OCI-M2 (cell line): ENCODE results near the gene PSMD14.
A peak's percentile ranks its signal among the peaks of the same experiment; 100 is the strongest.
"Not testable (repeated sequence)": the region's sequence is repeated elsewhere in the genome, so short reads cannot be mapped to it uniquely, and the experiment has no call there.

Experiments
- DNase-seq: peaks from one replicate; lab custom pipeline; 2025; ENCODE audit not compliant: unreplicated experiment; lab: John Stamatoyannopoulos, UW

PSMD14 gene

DNA sequence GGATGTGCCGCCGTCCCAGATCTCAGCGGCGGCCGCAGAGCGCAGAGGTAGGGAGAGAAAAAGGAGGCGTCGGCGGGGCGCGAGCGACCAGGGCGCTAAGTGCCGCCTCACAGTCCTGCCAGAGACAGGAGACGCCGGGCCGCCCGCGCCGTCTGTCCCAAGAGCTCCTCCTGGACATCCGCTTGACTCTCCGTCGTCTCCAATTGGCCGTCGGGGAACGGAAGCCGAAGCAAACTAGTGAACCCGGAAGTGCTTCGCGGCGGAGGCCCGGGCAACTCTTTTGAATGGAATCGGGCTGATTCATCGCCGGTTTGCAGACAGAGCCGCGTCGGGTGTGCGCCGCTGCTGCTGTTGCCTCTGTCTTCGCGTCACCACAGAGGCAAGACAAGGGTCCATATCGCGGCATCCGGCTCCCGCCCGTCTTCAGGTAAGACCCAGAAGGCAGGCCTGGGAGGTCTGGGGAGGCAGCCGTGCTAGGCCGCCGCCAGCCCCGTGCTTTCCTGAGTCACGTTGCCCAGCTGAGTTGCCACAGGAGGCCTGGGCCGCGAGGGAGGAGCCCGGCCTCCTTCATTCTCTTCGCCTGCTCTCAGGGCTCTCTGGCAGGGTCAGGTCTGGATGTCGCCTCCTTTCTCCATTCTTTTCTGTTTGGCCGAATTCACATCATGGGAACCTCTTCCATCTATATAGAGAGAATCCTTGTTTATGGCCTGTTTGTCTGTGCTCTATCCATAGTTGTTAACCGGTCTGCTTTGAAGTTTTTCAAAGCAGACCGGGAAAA, at the start of gene PSMD14:
TSS of gene PSMD14 (plus strand) at position 248 of the 778 bp plus-strand sequence. CDS start 10,401 bp downstream, outside the sequence.
- DNase-seq: no peak

DNA sequence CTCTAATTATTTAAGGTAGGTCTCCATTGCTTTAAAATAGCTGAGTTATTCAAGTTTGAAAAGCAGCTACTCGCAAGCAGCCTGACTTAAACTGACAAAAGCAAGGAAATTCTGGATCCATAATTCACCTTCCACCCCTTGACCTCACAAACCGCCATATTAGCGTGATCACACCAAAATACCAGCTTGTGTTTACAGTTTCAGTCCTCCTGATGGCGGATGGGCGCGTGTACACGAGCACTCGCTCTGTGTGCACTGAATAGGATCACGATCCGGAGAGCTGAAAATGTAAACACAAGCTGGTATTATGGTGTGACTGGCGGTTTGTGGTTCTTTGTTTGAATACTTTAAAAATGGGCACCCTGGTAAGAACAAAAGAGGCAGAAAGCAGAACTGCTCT, 42.4 kb upstream of the PSMD14 start:
- no peak for DNase-seq

DNA sequence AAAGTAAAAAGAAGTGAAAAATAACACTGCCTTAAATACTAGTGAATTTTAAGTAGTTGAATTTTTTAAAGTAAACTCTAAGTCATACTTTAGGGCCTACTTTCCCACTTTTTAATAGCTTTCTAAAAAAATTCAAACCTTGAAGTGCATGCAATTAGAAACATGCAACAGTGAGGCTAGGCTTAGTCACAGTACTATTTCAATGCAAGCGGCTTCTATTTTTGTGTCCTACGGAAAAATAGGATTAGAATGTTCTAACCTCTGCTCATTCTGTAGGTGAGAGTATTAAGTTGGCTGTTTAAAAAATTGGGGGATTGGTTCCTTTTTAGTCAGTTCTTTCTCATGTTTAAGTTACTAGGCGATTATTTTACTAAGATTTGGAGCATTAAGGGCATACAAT, 39.1 kb upstream of the PSMD14 start:
- DNase-seq: no peak

DNA sequence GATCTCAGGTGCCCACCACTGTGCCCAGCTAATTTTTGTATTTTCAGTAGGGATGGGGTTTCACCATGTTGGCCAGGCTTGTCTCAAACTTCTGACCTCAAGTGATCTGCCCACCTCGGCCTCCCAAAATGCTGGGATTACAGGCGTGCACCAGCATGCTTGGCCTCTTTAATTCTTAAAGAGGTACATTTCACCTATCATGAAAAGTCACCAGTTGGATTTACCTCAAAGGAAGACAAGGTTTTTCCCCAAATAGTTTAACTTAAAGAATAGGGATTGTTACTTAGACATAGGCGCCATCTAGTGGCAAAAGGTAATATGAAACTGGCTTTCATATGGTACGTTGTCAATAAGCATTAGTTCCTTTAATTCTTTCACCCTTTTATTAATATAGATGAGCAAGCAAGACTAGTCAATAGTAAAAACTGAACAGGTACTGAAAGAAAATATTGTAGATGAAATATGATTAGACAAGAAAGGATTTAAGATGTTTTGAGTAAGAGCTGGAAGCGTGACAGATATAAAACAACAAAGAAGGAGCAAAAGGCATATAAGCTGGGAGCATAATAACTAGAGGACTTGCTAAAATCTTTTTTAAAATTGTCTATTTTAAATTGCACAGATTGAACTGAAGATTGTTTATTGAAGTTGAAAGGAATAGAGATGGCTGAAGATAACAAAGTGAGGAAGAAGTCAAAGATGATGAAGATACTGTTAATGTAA, 35.0 kb upstream of the PSMD14 start:
- DNase-seq: peak; percentile 22

DNA sequence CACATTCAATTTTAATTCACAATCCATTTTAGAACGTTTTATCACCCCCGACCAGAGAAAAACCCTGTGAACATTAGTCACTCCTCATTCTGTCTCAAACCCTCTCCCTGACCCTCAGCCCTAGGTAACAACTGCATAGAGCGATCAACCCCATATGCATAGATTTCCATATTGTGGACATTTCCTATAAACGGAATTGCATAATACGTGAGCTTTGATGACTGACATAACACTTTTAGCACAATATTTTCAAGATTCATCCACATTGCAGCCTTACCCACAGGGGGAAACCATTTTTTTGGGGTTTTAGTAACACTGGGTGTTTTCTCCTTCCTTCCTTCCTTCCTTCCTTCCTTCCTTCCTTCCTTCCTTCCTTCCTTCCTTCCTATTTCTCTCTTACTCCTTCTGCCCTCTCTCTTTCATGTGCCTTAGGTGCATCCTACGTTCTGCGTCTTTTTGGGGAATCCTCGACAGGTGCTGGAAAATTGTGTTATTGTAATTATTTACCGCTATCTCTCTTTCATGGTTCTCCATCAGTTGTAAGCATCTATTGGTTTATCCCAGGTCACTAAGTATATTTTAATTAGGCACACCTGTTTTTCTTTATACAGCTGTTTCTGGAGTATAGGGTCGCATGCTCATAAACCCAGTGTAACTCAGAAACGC, 29.5 kb upstream of the PSMD14 start:
- DNase-seq: not testable (repeated sequence)

DNA sequence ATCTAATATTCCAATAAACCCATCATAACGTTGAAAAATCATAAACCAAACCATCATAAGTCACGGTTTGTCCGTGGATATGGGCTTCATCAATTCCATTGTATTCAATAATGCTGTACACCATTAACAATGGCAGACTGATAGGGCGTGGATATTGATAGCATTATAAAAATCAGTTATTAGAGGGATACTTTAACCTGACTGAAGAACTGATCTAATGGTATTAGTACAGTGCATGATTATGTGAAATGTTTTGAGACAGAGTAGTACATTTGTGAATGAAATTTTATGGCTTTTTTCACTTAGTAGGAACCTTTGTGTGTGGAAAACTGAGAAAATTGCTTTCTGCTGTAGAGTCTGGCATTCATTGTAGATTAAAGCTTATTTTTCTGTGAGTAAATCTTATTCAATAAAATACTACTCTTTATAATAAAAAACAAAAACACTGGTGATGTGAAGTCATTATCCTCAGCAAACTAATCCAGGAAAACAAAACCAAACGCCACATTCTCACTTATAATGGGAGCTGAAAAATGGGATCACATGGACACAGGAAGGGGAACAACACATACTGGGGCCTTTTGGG, 28.9 kb upstream of the PSMD14 start:
- DNase-seq: not testable (repeated sequence)

DNA sequence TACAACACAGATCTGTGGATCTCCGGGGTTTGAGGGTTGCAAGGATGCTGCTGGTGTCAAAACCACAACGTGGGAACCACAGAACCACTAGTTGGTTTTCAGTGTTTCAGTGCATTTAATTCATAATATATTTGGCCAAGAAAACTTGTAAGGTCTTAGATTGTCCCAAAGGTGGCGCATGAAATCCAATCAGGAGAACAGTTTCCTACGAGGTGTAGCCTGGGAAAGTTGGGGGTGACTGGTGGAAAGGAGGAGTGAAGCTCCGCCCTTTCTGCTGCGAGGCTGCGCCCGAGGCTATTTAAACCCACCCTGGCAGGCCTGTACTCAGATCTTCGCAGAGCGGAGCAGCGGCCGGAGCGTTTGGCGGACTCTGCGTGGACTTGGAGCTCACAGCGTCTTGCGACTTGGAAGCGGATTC, 27.3 kb upstream of the PSMD14 start:
- not testable (repeated sequence) for DNase-seq

DNA sequence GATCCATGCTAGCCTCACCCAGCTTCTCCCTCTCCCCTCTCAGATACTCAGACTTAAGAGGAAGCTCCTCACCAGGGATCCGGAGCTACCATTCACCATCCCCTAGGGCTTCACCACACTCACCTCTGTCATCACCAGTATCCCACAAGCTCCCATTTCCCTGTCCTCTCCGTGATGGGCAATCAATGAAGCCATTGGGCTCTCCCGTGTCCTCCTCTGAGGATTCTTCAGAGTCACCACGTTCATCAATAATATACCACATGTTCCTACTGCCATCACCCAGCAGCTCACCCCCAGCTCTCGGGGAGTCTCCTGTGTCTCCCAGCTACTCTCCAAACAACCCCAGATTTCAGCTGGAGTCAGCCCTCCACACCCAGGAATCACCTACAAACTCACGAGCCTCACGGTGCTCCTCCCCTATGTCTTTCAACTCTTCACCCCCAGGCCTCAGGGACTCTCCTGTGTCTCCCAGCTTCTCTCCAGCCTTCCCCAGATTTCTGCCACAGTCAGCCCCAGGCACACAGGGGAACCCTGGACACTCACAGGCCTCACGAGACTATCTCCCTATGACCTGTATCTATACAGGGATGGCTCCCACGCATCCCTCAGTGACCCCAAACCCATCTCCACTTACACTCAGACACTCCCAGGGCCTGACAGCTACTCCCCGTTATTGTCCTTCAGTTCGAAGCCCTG, 26.5 kb upstream of the PSMD14 start:
- not testable (repeated sequence) for DNase-seq

DNA sequence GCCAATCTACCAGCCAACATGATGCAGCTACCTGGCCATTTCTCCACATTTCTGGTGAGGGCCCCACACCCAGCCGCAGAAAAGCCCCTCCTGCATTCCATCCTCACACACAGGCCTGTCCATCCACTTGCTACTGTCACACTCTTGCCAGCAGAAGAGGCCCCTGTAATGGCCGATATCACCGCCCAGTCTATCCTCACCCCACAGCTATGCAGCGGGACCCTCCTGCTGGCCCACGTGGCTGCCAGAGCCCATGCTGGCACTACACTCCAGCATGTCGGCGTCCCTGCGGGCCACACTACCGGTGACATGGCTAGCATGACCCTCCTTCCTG, 25.9 kb upstream of the PSMD14 start:
- DNase-seq: not testable (repeated sequence)

DNA sequence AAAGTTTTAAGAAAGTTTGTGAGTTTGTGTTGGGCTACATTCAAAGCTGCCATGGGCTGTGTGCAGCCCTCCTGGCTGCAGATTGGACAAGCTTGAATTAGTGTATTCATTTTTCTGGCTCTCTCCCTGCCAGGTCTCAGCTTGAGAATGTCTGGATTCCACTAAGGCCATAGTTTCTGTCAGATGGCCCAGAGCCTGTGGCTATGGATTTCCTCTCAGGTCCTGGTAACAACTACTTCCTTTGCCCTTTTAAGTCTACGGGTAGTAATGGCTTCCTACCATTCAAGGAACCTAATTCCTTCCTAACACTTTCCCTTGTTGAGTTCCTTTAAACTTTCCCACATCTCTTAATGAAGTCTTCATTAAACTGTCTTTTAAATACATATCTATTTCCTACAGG, 24.3 kb upstream of the PSMD14 start:
- DNase-seq: no peak

DNA sequence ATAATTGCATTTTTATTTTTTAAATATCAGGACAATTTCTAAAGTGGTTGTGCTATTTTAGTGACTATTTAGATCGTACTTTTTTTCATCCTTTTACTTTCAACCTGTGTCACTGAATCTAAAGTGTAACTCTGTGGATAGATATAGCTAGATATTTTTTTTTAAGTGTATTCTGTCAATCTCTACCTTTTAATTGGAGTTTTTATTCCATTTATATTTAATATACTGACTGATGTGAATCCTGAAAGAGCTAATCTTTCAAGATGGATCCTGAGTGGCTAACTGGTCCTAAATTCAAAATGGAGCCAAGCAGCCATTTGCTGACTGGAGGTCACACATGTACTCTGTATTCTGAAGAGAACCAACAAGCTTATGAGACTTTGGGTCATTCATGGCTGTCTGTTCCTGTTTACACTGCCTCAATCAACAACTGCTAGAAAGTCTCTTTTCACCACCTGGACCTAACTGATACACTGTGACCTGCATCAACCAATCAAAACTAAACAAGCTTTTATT, 4.6 kb upstream of the PSMD14 start:
- no peak for DNase-seq

DNA sequence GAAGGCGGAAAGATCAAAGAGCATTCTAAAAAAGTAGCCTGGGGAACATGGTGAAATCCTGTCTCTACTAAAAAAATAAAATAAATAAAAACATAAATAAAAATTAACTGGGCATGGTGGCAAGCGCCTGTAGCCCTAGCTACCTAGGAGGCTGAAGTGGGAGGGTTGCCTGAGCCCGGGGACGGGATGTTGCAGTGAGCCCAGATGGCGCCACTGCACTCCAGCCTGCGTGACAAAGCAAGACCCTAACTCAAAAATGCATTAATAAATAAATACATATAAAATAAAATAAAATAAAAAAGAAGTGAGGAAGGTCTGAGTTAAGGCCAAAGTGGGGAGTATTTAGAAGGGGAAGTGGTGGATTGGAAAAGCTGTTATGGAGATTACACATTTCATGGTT, 1.3 kb upstream of the PSMD14 start:
- DNase-seq: no peak

DNA sequence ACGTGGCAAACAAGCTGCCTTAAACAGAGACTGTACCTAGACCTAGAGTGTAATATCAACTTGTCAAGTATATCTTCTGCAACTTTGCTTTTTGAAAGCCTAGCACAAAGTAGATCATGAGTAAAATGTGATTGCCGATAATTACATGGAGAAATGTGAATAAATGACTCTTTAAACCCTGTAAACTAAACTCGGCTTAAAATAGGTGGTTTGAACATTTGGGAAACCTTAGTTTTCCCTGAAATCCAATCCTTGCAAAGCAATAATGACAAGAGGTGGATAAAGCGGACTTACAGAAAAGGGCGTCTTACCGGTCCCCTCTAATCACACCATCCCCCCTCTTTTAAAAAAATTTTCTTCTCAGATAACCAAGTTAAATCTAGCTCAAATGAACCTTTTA, 549 bp upstream of the PSMD14 start:
- no peak for DNase-seq

DNA sequence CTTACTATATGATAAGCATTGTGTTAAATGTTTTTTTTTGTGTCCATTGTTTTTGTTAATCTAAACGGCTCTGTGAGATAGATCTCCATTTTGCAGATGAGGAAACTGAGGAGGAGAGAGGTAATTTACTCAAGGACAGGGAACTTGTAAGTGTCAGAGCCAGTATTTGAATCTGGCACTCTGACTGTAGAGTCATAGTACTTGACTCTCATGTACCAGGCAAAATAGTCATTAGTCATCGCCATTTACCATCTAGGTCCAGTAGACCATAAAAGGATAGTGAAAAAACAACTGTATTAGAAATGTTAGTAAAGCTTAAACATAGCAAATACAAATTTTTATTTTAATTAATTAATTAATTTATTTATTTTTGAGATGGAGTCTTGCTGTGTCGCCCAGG, 4.8 kb downstream of the PSMD14 start:
- DNase-seq: no peak

DNA sequence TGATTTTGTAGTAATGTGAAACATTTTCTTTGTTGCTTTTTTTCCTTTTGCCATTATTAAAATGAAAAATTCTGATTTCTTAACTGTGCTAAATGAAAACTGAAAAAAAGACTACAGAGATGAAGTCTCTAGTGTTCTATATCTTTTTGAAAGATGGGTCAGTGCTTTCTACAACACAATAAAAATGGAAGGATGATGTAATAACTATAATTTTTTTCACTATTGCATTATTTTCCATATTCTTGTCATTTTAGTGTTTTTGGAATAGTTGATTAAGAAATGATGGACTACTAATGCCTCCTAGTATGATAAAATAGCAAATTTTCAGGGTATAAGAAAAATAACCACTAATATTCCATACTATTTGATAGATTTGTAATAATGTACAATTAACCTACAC, 7.2 kb downstream of the PSMD14 start:
- DNase-seq: no peak

DNA sequence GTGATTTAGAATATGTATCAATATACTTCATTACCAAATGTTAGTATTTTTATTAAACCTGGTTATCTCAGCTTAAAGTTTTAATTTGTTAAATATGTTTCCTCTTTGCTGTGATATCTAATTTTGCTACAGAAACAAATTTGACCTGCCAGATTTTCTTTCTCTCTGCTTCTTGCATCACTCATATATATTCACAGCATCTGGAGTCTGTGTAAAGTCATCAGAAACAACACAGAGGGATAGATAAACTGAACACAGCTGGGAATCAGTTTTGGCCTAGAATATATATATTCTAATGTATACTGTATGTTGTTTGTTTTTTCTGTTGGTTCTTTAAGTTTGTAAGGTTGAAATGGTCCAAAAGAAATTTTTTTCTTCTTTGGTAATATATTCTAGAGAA, 8.5 kb downstream of the PSMD14 start:
- DNase-seq: no peak

DNA sequence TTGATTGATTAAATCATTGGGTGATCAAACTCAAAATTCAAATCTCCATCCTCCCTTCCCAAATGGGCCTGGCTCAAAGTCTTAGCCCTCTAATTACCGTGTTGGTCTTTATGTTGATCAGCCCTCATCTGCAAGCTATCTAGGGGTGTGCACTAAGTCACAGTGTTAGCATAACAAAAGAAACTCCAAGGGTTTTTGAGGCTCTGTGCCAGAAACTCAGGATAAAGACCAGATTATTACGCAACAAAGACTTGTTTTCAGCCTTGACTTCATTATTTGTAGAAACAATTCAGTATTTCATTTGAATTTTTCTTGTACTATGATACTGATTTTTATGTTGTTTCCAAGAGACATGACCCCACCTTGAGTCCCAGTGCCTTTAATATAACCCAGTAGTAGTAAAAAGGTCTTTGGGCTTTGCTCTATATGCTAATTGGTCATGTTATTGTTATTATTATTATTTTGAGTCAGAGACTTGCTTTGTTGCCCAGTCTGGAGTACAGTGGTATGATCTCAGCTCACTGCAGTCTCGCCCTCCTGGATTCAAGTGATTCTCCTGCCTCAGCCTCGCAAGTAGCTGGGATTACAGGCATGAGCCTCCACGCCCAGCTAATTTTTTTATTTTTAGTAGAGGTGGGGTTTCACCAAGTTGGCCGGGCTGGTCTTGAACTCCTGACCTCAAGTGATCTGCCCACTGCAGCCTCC, 13.9 kb downstream of the PSMD14 start:
- DNase-seq: no peak

DNA sequence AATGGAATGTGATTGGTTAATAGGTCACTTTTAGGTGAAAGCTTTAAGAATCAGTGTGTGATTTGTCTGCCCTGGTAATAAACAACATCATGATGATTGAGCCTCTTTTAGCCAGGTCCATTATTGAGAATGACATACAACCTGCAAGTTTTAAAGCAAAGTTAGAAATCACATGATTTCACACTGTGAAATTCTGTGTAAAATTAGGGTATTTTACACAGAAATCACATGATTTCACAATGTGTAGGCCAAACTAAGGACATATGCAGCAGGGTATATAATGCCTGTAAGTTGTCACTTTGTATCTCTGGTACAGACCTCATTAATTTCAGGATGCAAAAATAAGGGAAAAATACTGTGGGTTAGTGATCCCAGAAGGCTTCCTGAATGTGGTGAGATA, 16.7 kb downstream of the PSMD14 start:
- no peak for DNase-seq

DNA sequence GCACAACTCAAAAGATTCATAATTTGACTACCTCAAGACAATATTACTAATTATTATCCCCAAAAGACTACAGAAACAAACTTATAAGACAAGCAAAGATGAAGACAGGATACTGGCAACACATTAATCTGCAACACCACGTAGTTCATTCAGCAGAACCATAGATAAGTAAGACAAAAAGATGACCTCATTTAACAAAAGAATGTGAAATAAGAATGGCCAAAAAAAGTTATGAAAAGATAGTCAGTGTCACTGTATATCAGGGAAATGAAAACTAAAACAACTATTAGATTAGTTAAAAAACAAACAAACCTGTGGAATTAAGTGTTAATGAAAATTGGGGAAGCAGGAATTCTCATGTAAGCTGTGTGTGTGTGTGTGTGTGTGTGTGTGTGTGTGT, 19.4 kb downstream of the PSMD14 start:
- no peak for DNase-seq

DNA sequence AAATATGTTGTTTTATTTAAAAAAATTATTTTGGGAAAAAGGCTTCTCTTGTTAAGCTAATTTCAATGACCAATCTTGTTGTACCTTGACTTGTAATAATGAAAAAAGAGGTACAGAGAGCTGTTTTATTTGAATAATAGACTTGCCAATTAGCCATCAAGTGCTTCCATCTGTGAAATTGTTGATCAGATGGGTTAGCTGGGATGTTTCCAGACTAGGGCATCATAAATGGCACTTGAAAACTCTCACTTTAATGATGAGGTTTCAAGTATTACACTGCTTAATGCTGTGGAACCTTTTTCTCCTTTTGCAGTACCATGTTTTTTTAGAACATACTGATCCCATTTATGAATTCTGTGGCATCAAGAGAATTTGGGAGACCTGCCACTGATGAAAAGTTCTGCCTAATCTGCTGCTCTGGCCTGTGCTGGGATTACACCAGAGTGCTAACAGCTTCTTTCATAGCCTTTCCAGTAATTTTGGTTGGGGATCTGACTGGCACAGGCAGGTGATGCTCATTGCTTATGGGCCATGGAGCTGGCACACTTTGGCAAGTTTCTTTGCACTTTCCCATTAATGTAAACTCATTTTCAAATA, 24.2 kb downstream of the PSMD14 start:
- DNase-seq: no peak
